WTC11 (cell line): ENCODE results near the gene NPFFR1. TPM values are rescaled to one million over a fixed set of nuclear protein-coding genes. Genes with fewer than 3 reads are reported as not detected.
A peak's percentile ranks its signal among the peaks of the same experiment; 100 is the strongest.

Source experiments
- ATAC-seq: fragments of 200-7000 bp; cut with Tn5 transposase; 2 replicates; pipeline ENCODE4 v1.10.0; 2021; ENCODE audit warnings: mild to moderate bottlenecking, moderate library complexity
- CTCF ChIA-PET: fragments of 300-600 bp; sonication (Branson Sonifier 250); formaldehyde crosslinking; loops from one replicate; lab custom pipeline; 2021; ENCODE audit warnings: antibody characterized with exemption; lab: Charles Lee
- POLR2A ChIA-PET: fragments of 350-600 bp; sonication (Branson Sonifier 250); formaldehyde crosslinking; loops from one replicate; lab custom pipeline; 2021; ENCODE audit warnings: antibody characterized with exemption; lab: Charles Lee
- DNase-seq: peaks from one replicate; pipeline ENCODE4 v3.0.0; 2021; ENCODE audit warnings: low spot score
- H3K27ac Mint-ChIP-seq: 2 replicates; pipeline ENCODE4 v1.8.0; 2021; ENCODE audit warnings: mixed read lengths
- H3K27me3 Mint-ChIP-seq: 2 replicates; pipeline ENCODE4 v1.8.0; 2021; ENCODE audit warnings: low read depth, mild to moderate bottlenecking, moderate library complexity, mixed read lengths
- H3K36me3 Mint-ChIP-seq: 2 replicates; pipeline ENCODE4 v1.8.0; 2021; ENCODE audit warnings: mixed read lengths
- H3K4me1 Mint-ChIP-seq: 2 replicates; pipeline ENCODE4 v1.8.0; 2022; ENCODE audit warnings: mixed read lengths
- H3K4me3 Mint-ChIP-seq: 2 replicates; pipeline ENCODE4 v1.8.0; 2021; ENCODE audit warnings: mild to moderate bottlenecking, moderate library complexity, mixed read lengths
- H3K9me3 Mint-ChIP-seq: 2 replicates; pipeline ENCODE4 v1.8.0; 2021; ENCODE audit warnings: mixed read lengths
- EMX1 ChIP-seq: fragments of 250-450 bp; sonication (Bioruptor Pico); IDR thresholded peaks from 2 replicates; pipeline ENCODE4 v1.8.0; 2021; ENCODE audit warnings: mild to moderate bottlenecking
- ESRRA ChIP-seq: sonication (generic); formaldehyde crosslinking; IDR thresholded peaks from 2 replicates; pipeline ENCODE4 v1.8.1; 2022; ENCODE audit warnings: mild to moderate bottlenecking, missing genetic modification reagents, borderline replicate concordance
- ETV6 ChIP-seq: sonication (generic); formaldehyde crosslinking; IDR thresholded peaks from 2 replicates; pipeline ENCODE4 v1.8.1; 2022; ENCODE audit warnings: mild to moderate bottlenecking, missing genetic modification reagents
- FOXJ3 ChIP-seq: sonication (generic); formaldehyde crosslinking; IDR thresholded peaks from 2 replicates; pipeline ENCODE4 v1.9.0; 2021; ENCODE audit warnings: missing genetic modification reagents, mild to moderate bottlenecking, borderline replicate concordance
- FOXP1 ChIP-seq: sonication (generic); formaldehyde crosslinking; IDR thresholded peaks from 2 replicates; pipeline ENCODE4 v1.8.0; 2022; ENCODE audit warnings: missing genetic modification reagents, mild to moderate bottlenecking, moderate library complexity, borderline replicate concordance
- GABPB1 ChIP-seq: sonication (generic); formaldehyde crosslinking; IDR thresholded peaks from 2 replicates; pipeline ENCODE4 v1.8.1; 2023; ENCODE audit warnings: mild to moderate bottlenecking, missing genetic modification reagents
- JUN ChIP-seq: sonication (generic); formaldehyde crosslinking; IDR thresholded peaks from 2 replicates; pipeline ENCODE4 v1.8.0; 2023; ENCODE audit warnings: mild to moderate bottlenecking, missing genetic modification reagents
- MXD4 ChIP-seq: fragments of 250-450 bp; sonication (Bioruptor Pico); IDR thresholded peaks from 2 replicates; pipeline ENCODE4 v1.8.0; 2021; ENCODE audit warnings: mild to moderate bottlenecking, moderate library complexity, borderline replicate concordance
- NFATC4 ChIP-seq: fragments of 250-450 bp; sonication (Bioruptor Pico); IDR thresholded peaks from 2 replicates; pipeline ENCODE4 v1.9.0; 2021; ENCODE audit warnings: mild to moderate bottlenecking
- NR2C2 ChIP-seq: sonication (generic); formaldehyde crosslinking; IDR thresholded peaks from 2 replicates; pipeline ENCODE4 v1.8.0; 2022; ENCODE audit warnings: mild to moderate bottlenecking, missing genetic modification reagents
- PRRX2 ChIP-seq: fragments of 250-450 bp; sonication (Bioruptor Pico); IDR thresholded peaks from 2 replicates; pipeline ENCODE4 v1.8.0; 2021; ENCODE audit warnings: mild to moderate bottlenecking
- RELA ChIP-seq: sonication (generic); formaldehyde crosslinking; IDR thresholded peaks from 2 replicates; pipeline ENCODE4 v1.8.1; 2022; ENCODE audit warnings: missing genetic modification reagents, mild to moderate bottlenecking, borderline replicate concordance
- RORB ChIP-seq: fragments of 250-450 bp; sonication (Bioruptor Pico); IDR thresholded peaks from 2 replicates; pipeline ENCODE4 v1.9.0; 2021; ENCODE audit warnings: mild to moderate bottlenecking
- SMAD3 ChIP-seq: sonication (generic); formaldehyde crosslinking; IDR thresholded peaks from 2 replicates; pipeline ENCODE4 v1.8.0; 2022; ENCODE audit warnings: missing genetic modification reagents, mild to moderate bottlenecking, borderline replicate concordance
- SP1 ChIP-seq: sonication (generic); formaldehyde crosslinking; conservative IDR thresholded peaks from 2 replicates; pipeline ENCODE4 v1.8.1; 2022; ENCODE audit warnings: missing genetic modification reagents
- ZBTB21 ChIP-seq: sonication (generic); formaldehyde crosslinking; IDR thresholded peaks from 2 replicates; pipeline ENCODE4 v1.8.1; 2023; ENCODE audit warnings: mild to moderate bottlenecking, missing genetic modification reagents, borderline replicate concordance
- ZNF219 ChIP-seq: sonication (generic); formaldehyde crosslinking; IDR thresholded peaks from 2 replicates; pipeline ENCODE4 v1.8.0; 2023; ENCODE audit warnings: missing genetic modification reagents, mild to moderate bottlenecking, borderline replicate concordance
- ZNF416 ChIP-seq: fragments of 250-450 bp; sonication (Bioruptor Pico); IDR thresholded peaks from 2 replicates; pipeline ENCODE4 v1.9.0; 2021; ENCODE audit warnings: mild to moderate bottlenecking, inconsistent platforms
- total RNA-seq: library from RNA; stranded (reverse); gene quantifications from 3 replicates; pipeline ENCODE4 v1.2.3, GENCODE V29; 2021
- TF ChIP-seq, protein P1 (sequence below): sonication (generic); formaldehyde crosslinking; IDR thresholded peaks from 2 replicates; pipeline ENCODE4 v1.8.0; 2022; ENCODE audit warnings: mild to moderate bottlenecking, missing genetic modification reagents
- TF ChIP-seq, protein P2 (sequence below): sonication (generic); formaldehyde crosslinking; IDR thresholded peaks from 2 replicates; pipeline ENCODE4 v1.8.1; 2023; ENCODE audit warnings: mild to moderate bottlenecking, moderate library complexity, missing genetic modification reagents
- TF ChIP-seq, protein P3 (sequence below): sonication (generic); formaldehyde crosslinking; IDR thresholded peaks from 2 replicates; pipeline ENCODE4 v1.8.0; 2022; ENCODE audit warnings: mild to moderate bottlenecking, missing genetic modification reagents
- TF ChIP-seq, protein P4 (sequence below): sonication (generic); formaldehyde crosslinking; IDR thresholded peaks from 2 replicates; pipeline ENCODE4 v1.8.1; 2022; ENCODE audit warnings: mild to moderate bottlenecking, moderate library complexity, missing genetic modification reagents
- TF ChIP-seq, protein P5 (sequence below): sonication (generic); formaldehyde crosslinking; IDR thresholded peaks from 2 replicates; pipeline ENCODE4 v1.8.1; 2022; ENCODE audit warnings: low read depth, mild to moderate bottlenecking, moderate library complexity, missing genetic modification reagents, borderline replicate concordance
- TF ChIP-seq, protein P6 (sequence below): sonication (generic); formaldehyde crosslinking; IDR thresholded peaks from 2 replicates; pipeline ENCODE4 v1.8.0; 2022; ENCODE audit warnings: missing genetic modification reagents
- TF ChIP-seq, protein P7 (sequence below): sonication (generic); formaldehyde crosslinking; IDR thresholded peaks from 2 replicates; pipeline ENCODE4 v1.8.1; 2022; ENCODE audit warnings: missing genetic modification reagents, borderline replicate concordance

Gene NPFFR1
- total RNA-seq, 1 experiment from 2014 or later: 0.04 TPM

DNA sequence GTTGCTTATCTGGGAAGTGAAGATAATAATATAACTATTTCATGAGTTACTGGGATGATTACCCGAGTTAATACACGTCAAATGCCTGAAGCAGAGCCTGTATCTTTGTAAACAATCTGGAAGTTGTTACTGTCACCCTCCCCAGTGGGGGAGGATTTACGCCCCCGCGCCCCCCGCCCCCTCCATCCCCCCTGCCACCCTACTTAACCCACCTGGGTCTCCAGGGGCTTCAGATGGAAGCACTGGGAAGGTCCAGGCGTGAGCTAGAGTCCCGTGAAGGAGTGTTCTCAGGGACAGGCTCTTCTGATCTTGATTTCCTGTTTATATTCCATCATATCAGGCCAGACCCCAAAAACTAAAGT lies 49.9 kb downstream of the NPFFR1 start:
- ATAC-seq: no peak
- H3K4me1 Mint-ChIP-seq: peaks cover 8% of the 10 kb centered on the region

DNA sequence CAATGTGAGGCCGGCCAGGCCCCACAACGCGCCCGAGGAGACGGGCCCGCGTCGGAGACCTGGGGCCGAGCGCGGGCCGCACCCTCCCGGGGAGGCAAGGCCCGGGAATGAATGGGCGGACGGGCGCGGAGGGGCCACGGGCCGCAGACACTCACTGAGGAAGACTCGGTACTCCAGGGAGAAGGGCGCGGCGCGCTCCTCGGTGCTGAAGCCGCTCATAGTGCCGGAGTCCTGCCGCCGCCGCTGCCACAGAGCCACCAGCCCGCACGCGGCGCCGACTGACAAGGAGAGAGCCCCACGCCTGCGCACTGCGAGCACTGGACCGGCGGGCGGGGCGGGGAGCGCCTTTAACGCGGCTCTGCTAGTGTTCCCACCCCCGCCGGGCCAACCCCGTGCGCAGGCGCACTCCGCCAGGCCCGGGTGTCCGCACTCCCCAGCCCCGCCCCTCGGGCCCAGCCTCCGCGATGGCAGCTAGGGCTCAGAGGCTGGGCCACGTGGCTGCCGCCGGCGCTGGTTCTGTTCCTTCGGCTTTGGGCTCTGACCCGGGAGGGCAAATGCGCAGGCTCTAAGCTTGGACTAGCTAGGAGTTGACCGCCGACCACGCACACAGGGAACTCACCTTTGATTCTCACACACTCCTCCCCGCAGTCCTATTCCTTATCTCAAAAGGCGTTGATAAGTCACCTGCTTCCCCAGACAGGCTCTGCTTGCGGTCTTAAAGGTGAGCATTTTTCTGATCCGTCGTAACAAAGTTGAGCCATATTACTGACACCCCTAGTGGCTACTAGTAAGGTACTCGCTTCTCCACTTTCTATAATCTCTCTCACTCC lies 50.5 kb downstream of the NPFFR1 start, which contains the start of gene PPA1:
TSS of gene PPA1 (minus strand) at position 321 of the 830 bp plus-strand sequence. CDS start at position 219, 102 bp downstream.
- DNase-seq (peak; percentile 99), ATAC-seq (peak; percentile 95)
- peak within 1 kb of the TSS; percentile 92 for H3K4me3 Mint-ChIP-seq
- H3K27me3 Mint-ChIP-seq: no peaks in the 10 kb centered on the region; the same call in 1 of the 2 replicates
- ChIA-PET POLR2A (interaction anchor here (0.6 to 1.0 kb wide), 2 partner anchors 12 to 27 kb away, joined by 3 to 4 read pairs; no protein-coding TSS in a partner anchor), CTCF (interaction anchor here (0.6 to 3.2 kb wide), 13 partner anchors 12 to 598 kb away, joined by 3 to 48 read pairs (median 4); partner anchors contain the start of gene TYSND1)
- peaks cover 8% of the 10 kb centered on the region for H3K4me1 Mint-ChIP-seq
- H3K27ac Mint-ChIP-seq: peak within 1 kb of the TSS; percentile 73
- H3K36me3 Mint-ChIP-seq: peaks cover 25% of the 10 kb centered on the region
- H3K9me3 Mint-ChIP-seq: peaks cover 10% of the 10 kb centered on the region
- TF ChIP-seq JUN (CRISPR knock-in tag) (0 out of 2 replicates have a peak, but pooled peaks have one; percentile 4), NFATC4 (CRISPR knock-in tag) (no peak), FOXP1 (CRISPR knock-in tag) (no peak), SP1 (peak; percentile 53; the same call in 1 of the 2 replicates), PRRX2 (CRISPR knock-in tag) (no peak), SMAD3 (CRISPR knock-in tag) (no peak), RELA (CRISPR knock-in tag) (no peak), FOXJ3 (CRISPR knock-in tag) (no peak), ETV6 (CRISPR knock-in tag) (peak; percentile 87), RORB (no peak), ESRRA (CRISPR knock-in tag) (no peak), GABPB1 (CRISPR knock-in tag) (peak; percentile 62), ZNF219 (CRISPR knock-in tag) (no peak), ZNF416 (no peak), MXD4 (no peak)
- TF ChIP-seq, protein P1, sequence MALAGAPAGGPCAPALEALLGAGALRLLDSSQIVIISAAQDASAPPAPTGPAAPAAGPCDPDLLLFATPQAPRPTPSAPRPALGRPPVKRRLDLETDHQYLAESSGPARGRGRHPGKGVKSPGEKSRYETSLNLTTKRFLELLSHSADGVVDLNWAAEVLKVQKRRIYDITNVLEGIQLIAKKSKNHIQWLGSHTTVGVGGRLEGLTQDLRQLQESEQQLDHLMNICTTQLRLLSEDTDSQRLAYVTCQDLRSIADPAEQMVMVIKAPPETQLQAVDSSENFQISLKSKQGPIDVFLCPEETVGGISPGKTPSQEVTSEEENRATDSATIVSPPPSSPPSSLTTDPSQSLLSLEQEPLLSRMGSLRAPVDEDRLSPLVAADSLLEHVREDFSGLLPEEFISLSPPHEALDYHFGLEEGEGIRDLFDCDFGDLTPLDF (CRISPR knock-in tag): no peak
- TF ChIP-seq, protein P2, sequence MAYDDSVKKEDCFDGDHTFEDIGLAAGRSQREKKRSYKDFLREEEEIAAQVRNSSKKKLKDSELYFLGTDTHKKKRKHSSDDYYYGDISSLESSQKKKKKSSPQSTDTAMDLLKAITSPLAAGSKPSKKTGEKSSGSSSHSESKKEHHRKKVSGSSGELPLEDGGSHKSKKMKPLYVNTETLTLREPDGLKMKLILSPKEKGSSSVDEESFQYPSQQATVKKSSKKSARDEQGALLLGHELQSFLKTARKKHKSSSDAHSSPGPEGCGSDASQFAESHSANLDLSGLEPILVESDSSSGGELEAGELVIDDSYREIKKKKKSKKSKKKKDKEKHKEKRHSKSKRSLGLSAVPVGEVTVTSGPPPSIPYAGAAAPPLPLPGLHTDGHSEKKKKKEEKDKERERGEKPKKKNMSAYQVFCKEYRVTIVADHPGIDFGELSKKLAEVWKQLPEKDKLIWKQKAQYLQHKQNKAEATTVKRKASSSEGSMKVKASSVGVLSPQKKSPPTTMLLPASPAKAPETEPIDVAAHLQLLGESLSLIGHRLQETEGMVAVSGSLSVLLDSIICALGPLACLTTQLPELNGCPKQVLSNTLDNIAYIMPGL (CRISPR knock-in tag): peak; percentile 66; the same call in 1 of the 2 replicates
- TF ChIP-seq, protein P3, sequence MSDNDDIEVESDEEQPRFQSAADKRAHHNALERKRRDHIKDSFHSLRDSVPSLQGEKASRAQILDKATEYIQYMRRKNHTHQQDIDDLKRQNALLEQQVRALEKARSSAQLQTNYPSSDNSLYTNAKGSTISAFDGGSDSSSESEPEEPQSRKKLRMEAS (CRISPR knock-in tag): peak; percentile 95
- TF ChIP-seq, protein P4, sequence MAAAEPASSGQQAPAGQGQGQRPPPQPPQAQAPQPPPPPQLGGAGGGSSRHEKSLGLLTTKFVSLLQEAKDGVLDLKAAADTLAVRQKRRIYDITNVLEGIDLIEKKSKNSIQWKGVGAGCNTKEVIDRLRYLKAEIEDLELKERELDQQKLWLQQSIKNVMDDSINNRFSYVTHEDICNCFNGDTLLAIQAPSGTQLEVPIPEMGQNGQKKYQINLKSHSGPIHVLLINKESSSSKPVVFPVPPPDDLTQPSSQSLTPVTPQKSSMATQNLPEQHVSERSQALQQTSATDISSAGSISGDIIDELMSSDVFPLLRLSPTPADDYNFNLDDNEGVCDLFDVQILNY: peak; percentile 38; the same call in 1 of the 2 replicates
- TF ChIP-seq, protein P5, sequence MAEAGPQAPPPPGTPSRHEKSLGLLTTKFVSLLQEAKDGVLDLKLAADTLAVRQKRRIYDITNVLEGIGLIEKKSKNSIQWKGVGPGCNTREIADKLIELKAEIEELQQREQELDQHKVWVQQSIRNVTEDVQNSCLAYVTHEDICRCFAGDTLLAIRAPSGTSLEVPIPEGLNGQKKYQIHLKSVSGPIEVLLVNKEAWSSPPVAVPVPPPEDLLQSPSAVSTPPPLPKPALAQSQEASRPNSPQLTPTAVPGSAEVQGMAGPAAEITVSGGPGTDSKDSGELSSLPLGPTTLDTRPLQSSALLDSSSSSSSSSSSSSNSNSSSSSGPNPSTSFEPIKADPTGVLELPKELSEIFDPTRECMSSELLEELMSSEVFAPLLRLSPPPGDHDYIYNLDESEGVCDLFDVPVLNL (CRISPR knock-in tag): no peak
- TF ChIP-seq, protein P6, sequence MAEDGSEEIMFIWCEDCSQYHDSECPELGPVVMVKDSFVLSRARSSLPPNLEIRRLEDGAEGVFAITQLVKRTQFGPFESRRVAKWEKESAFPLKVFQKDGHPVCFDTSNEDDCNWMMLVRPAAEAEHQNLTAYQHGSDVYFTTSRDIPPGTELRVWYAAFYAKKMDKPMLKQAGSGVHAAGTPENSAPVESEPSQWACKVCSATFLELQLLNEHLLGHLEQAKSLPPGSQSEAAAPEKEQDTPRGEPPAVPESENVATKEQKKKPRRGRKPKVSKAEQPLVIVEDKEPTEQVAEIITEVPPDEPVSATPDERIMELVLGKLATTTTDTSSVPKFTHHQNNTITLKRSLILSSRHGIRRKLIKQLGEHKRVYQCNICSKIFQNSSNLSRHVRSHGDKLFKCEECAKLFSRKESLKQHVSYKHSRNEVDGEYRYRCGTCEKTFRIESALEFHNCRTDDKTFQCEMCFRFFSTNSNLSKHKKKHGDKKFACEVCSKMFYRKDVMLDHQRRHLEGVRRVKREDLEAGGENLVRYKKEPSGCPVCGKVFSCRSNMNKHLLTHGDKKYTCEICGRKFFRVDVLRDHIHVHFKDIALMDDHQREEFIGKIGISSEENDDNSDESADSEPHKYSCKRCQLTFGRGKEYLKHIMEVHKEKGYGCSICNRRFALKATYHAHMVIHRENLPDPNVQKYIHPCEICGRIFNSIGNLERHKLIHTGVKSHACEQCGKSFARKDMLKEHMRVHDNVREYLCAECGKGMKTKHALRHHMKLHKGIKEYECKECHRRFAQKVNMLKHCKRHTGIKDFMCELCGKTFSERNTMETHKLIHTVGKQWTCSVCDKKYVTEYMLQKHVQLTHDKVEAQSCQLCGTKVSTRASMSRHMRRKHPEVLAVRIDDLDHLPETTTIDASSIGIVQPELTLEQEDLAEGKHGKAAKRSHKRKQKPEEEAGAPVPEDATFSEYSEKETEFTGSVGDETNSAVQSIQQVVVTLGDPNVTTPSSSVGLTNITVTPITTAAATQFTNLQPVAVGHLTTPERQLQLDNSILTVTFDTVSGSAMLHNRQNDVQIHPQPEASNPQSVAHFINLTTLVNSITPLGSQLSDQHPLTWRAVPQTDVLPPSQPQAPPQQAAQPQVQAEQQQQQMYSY (CRISPR knock-in tag): no peak
- TF ChIP-seq, protein P7, sequence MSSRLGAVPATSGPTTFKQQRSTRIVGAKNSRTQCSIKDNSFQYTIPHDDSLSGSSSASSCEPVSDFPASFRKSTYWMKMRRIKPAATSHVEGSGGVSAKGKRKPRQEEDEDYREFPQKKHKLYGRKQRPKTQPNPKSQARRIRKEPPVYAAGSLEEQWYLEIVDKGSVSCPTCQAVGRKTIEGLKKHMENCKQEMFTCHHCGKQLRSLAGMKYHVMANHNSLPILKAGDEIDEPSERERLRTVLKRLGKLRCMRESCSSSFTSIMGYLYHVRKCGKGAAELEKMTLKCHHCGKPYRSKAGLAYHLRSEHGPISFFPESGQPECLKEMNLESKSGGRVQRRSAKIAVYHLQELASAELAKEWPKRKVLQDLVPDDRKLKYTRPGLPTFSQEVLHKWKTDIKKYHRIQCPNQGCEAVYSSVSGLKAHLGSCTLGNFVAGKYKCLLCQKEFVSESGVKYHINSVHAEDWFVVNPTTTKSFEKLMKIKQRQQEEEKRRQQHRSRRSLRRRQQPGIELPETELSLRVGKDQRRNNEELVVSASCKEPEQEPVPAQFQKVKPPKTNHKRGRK (CRISPR knock-in tag): no peak

More for the DNA sequence above, 49.9 kb downstream of the NPFFR1 start:
- Mint-ChIP-seq H3K27ac (peak overlapping the region; percentile 73), H3K4me3 (peak overlapping the region; percentile 92), H3K9me3 (peaks cover 12% of the 10 kb centered on the region), H3K27me3 (no peaks in the 10 kb centered on the region; the same call in 1 of the 2 replicates), H3K36me3 (peaks cover 23% of the 10 kb centered on the region)
- TF ChIP-seq EMX1 (CRISPR knock-in tag): no peak
- no peak for TF ChIP-seq ZBTB21 (CRISPR knock-in tag)
- no peak for TF ChIP-seq NR2C2
- DNase-seq: no peak
- ChIA-PET CTCF (interaction anchor here (0.6 to 3.2 kb wide), 12 partner anchors 13 to 598 kb away, joined by 3 to 48 read pairs (median 6); partner anchors contain the start of gene TYSND1), POLR2A (interaction anchor here (0.6 to 1.0 kb wide), 2 partner anchors 12 to 26 kb away, joined by 3 to 4 read pairs; no protein-coding TSS in a partner anchor)
